HepG2 (cell line): Measurements from ENCODE around the gene HIPK3. TPM values are rescaled to one million over a fixed set of nuclear protein-coding genes. Genes with fewer than 3 reads are reported as not detected.
A peak's percentile ranks its signal among the peaks of the same experiment; 100 is the strongest.

Experiments
- ATAC-seq: fragments of 200-7000 bp; cut with Tn5 transposase; 3 replicates; pipeline ENCODE4 v1.9.1; 2020; ENCODE audit warnings: mild to moderate bottlenecking, moderate library complexity
- BruUV-seq: library from RNA; stranded (reverse); fragments of 400-500 nt; replicated peaks from 2 replicates; lab custom pipeline; 2021; lab: Mats Ljungman, UMichigan
- CTCF ChIA-PET: fragments of 300-600 bp; formaldehyde crosslinking; extraction: SDS; loops from one replicate; lab custom pipeline; 2021; ENCODE audit warnings: low total read pairs, inconsistent platforms, low intra/inter-chr PET ratio; lab: Yijun Ruan, JAX
- POLR2A ChIA-PET: fragments of 350-600 bp; sonication (Branson Sonifier 250); formaldehyde crosslinking; loops from one replicate; lab custom pipeline; 2020; ENCODE audit warnings: antibody characterized with exemption, inconsistent platforms; lab: Yijun Ruan, JAX
- DNase-seq: peaks from one replicate; pipeline ENCODE4 v3.0.0-alpha.2; 2015; ENCODE audit warnings: low spot score
- FAIRE-seq: peaks from 3 replicates; lab custom pipeline; 2011; peaks lifted over from hg19 to GRCh38; lab: Jason Lieb, UNC
- H2AFZ ChIP-seq: one replicate; pipeline ENCODE4 v1.6.1; 2011; ENCODE audit warnings: low read length, inconsistent platforms
- H3K27ac ChIP-seq: fragments of 300-600 bp; 3 replicates; pipeline ENCODE4 v1.8.0; 2011; ENCODE audit warnings: mixed run types, mild to moderate bottlenecking, mixed read lengths, low read length, inconsistent platforms; ENCODE audit not compliant: insufficient read depth; ENCODE audit errors: extremely low read length
- H3K27me3 ChIP-seq, 2 experiments: fragments of 200-600 bp in 1 of 2; 2 replicates in 1 of 2; 3 replicates in 1 of 2; pipeline versions ENCODE4 v1.6.0 to v1.8.0; 2011; ENCODE audit warnings: low read length in 2 of 2, mild to moderate bottlenecking in 2 of 2, moderate library complexity in 2 of 2, inconsistent platforms in 1 of 2; ENCODE audit not compliant: insufficient read depth in 2 of 2, control insufficient read depth in 1 of 2
- H3K36me3 ChIP-seq, 2 experiments: fragments of 200-600 bp in 1 of 2; replicated peaks in 1 of 2; 2 replicates in 1 of 2; 3 replicates in 1 of 2; pipeline versions ENCODE4 v1.5.1 to v1.8.0; 2011; ENCODE audit warnings: low read length in 2 of 2, inconsistent platforms in 1 of 2; ENCODE audit not compliant: insufficient read depth in 2 of 2, control insufficient read depth in 1 of 2
- H3K4me1 ChIP-seq: 2 replicates; pipeline ENCODE4 v1.5.1; 2012; ENCODE audit warnings: low read length, inconsistent platforms; ENCODE audit not compliant: insufficient read depth
- H3K4me2 ChIP-seq: 2 replicates; pipeline ENCODE4 v1.6.0; 2011; ENCODE audit warnings: low read depth, low read length, inconsistent platforms
- H3K4me3 ChIP-seq, 3 experiments: fragments of 200-600 bp in 1 of 3; sonication (generic), shearing (Covaris generic) in 1 of 3; replicated peaks in 1 of 3; 2 replicates each; pipeline ENCODE4 v1.5.1; 2011 to 2016; ENCODE audit warnings: low read length in 3 of 3, inconsistent platforms in 2 of 3, low read depth in 2 of 3, mild to moderate bottlenecking in 2 of 3, control low read depth in 1 of 3, mixed read lengths in 1 of 3; ENCODE audit not compliant: insufficient read depth in 1 of 3
- H3K79me2 ChIP-seq: one replicate; pipeline ENCODE4 v1.6.1; 2011; ENCODE audit warnings: low read length, inconsistent platforms; ENCODE audit not compliant: insufficient read depth
- H3K9ac ChIP-seq: 2 replicates; pipeline ENCODE4 v1.6.0; 2011; ENCODE audit warnings: mild to moderate bottlenecking, low read depth, low read length, inconsistent platforms; ENCODE audit not compliant: insufficient read depth
- H3K9me3 ChIP-seq: 2 replicates; pipeline ENCODE4 v1.5.1; 2012; ENCODE audit warnings: mild to moderate bottlenecking, low read length
- H4K20me1 ChIP-seq: 2 replicates; pipeline ENCODE4 v1.6.0; 2011; ENCODE audit warnings: inconsistent platforms, mild to moderate bottlenecking, low read length, moderate library complexity; ENCODE audit not compliant: insufficient read depth
- ATF7 ChIP-seq, 2 experiments: fragments of 450-650 bp in 1 of 2; sonication (generic) in 1 of 2; formaldehyde crosslinking in 1 of 2; IDR thresholded peaks; 2 replicates each; pipeline versions ENCODE4 v1.4.0 to v1.6.1; 2016 to 2020; ENCODE audit warnings: antibody characterized with exemption in 1 of 2, mild to moderate bottlenecking in 1 of 2, missing genetic modification reagents in 1 of 2
- ELF4 ChIP-seq: sonication (generic); formaldehyde crosslinking; IDR thresholded peaks from 2 replicates; pipeline ENCODE4 v1.5.0; 2020; ENCODE audit warnings: missing genetic modification reagents, mild to moderate bottlenecking, moderate library complexity, borderline replicate concordance
- GLI4 ChIP-seq: sonication (generic); formaldehyde crosslinking; IDR thresholded peaks from 2 replicates; pipeline ENCODE4 v1.5.1; 2020; ENCODE audit warnings: missing genetic modification reagents, mild to moderate bottlenecking, moderate library complexity, borderline replicate concordance
- KDM4B ChIP-seq: sonication (generic); formaldehyde crosslinking; IDR thresholded peaks from 2 replicates; pipeline ENCODE4 v1.4.0; 2020; ENCODE audit warnings: missing genetic modification reagents
- PAF1 ChIP-seq: IDR thresholded peaks from 2 replicates; pipeline ENCODE4 v1.6.1; 2016; ENCODE audit warnings: missing genetic modification reagents, missing compliant biosample characterization
- PCBP1 ChIP-seq: fragments of 200-400 bp; formaldehyde crosslinking; IDR thresholded peaks from 2 replicates; pipeline ENCODE4 v1.6.1; 2017; ENCODE audit warnings: mild to moderate bottlenecking, low read depth, low read length, borderline replicate concordance
- RORA ChIP-seq: sonication (generic); formaldehyde crosslinking; IDR thresholded peaks from 2 replicates; pipeline ENCODE4 v1.5.0; 2020; ENCODE audit warnings: mild to moderate bottlenecking, missing genetic modification reagents, moderate library complexity
- TCF12 ChIP-seq, 2 experiments: fragments of 450-650 bp in 1 of 2; sonication (generic) in 1 of 2; formaldehyde crosslinking in 1 of 2; IDR thresholded peaks; 2 replicates each; pipeline versions ENCODE4 v1.6.1 to v1.8.0; 2017 to 2022; ENCODE audit warnings: antibody characterized with exemption in 1 of 2, mild to moderate bottlenecking in 1 of 2, missing genetic modification reagents in 1 of 2, moderate library complexity in 1 of 2
- TCF7 ChIP-seq: sonication (generic); IDR thresholded peaks from 2 replicates; pipeline ENCODE4 v1.6.1; 2016; ENCODE audit warnings: antibody characterized with exemption, low read depth
- ZNF713 ChIP-seq: sonication (generic); formaldehyde crosslinking; IDR thresholded peaks from 2 replicates; pipeline ENCODE4 v1.4.0; 2020; ENCODE audit warnings: mild to moderate bottlenecking, missing genetic modification reagents
- ZNF737 ChIP-seq: sonication (generic); formaldehyde crosslinking; IDR thresholded peaks from 2 replicates; pipeline ENCODE4 v1.5.0; 2020; ENCODE audit warnings: missing genetic modification reagents, mild to moderate bottlenecking, borderline replicate concordance
- ZSCAN30 ChIP-seq: sonication (generic); formaldehyde crosslinking; IDR thresholded peaks from 2 replicates; pipeline ENCODE4 v1.5.0; 2020; ENCODE audit warnings: mild to moderate bottlenecking, missing genetic modification reagents
- WGBS: methylation state at CpG from one replicate; pipeline ENCODE4 v1.1.6; 2017; ENCODE audit warnings: low lambda C conversion rate; 5-methylcytosine and 5-hydroxymethylcytosine counted together
- in situ Hi-C: cut with HindIII; loops from 2 replicates; pipeline ENCODE4 v1.10.0; 2017; ENCODE audit warnings: low pct_unique_long_range_greater_than_20kb; ENCODE audit not compliant: extremely low pct_ligation_motif_present
- intact Hi-C: fragments of 100-400 bp; cut with micrococcal nuclease; formaldehyde crosslinking; loops from one replicate; pipeline ENCODE4 v1.10.0; 2022; ENCODE audit not compliant: unreplicated experiment
- polyA plus RNA-seq, 8 experiments: library from polyadenylated mRNA; depleted of rRNA in 3 of 8; stranded (reverse) in 7 of 8; unstranded in 1 of 8; fragments of >200 nt; fragmentation: Illumina TruSeq in 4 of 8; extraction: Trizol in 4 of 8; gene quantifications; 2 replicates each; pipeline versions ENCODE4 v1.2.1 to v1.2.3, GENCODE V29; 2011 to 2016; ENCODE audit warnings: low read depth in 4 of 8, missing spikeins in 1 of 8, mixed read lengths in 1 of 8; ENCODE audit not compliant: insufficient read depth in 1 of 8
- total RNA-seq, 5 experiments: library from RNA; depleted of rRNA; stranded (reverse); fragments of >200 nt; fragmentation: Illumina TruSeq; extraction: Trizol; gene quantifications; 2 replicates each; pipeline ENCODE4 v1.2.3, GENCODE V29; 2016; ENCODE audit warnings: low read depth in 1 of 5
- TF ChIP-seq, protein P1 (sequence below): sonication (generic); formaldehyde crosslinking; IDR thresholded peaks from 2 replicates; pipeline ENCODE4 v1.5.0; 2020; ENCODE audit warnings: mild to moderate bottlenecking, missing genetic modification reagents
- TF ChIP-seq, protein P2 (sequence below): sonication (generic); formaldehyde crosslinking; IDR thresholded peaks from 2 replicates; pipeline ENCODE4 v1.5.0; 2020; ENCODE audit warnings: mild to moderate bottlenecking, missing genetic modification reagents

Gene HIPK3
- total and polyA plus RNA-seq, 2 of the 13 experiments (the other 11 are each of a cell fraction or from before 2014, with no cell fraction given) = 20.5 to 44.3 TPM

DNA sequence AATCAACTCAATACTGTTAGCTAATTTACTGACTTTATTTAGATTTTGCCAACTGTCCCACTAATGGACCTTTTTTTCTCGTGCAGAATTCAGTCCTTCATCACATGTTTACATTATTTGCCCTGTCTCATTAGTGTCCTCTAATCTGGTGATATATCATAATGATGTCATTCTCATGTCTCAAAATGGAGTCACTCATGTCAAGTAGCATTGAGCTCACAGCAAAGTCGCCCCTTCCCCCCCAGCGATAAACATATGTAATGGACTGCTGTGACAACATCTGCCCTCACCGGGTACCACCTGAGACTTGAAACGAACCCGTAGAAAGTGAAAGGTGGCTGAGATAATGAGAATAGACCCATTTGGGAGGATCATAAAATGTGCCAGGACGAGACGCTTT is 37.6 kb downstream of the HIPK3 start:
- intact Hi-C loops (no loop called here), in situ Hi-C loops (no loop called here)
- no peaks in the 10 kb centered on the region for H3K9me3 ChIP-seq
- no peak overlapping the region for H3K9ac ChIP-seq
- no peak overlapping the region for H3K27ac ChIP-seq
- DNase-seq = no peak
- H3K79me2 ChIP-seq = peaks cover 30% of the 10 kb centered on the region
- no peaks in the 10 kb centered on the region for H3K4me1 ChIP-seq
- H3K4me3 ChIP-seq = no peak overlapping the region
- FAIRE-seq = no peak
- peak; percentile 63 for TF ChIP-seq ATF7 (IDR thresholded peaks at IDR 0.05)
- TF ChIP-seq ATF7 (CRISPR knock-in tag; IDR thresholded peaks at IDR 0.05) = no peak
- TF ChIP-seq KDM4B = no peak
- TF ChIP-seq, all 625 proteins: peak for 1
- no peaks in the 10 kb centered on the region for H3K27me3 ChIP-seq
- no peak for ATAC-seq
- ChIA-PET CTCF (no interaction called here), POLR2A (no interaction called here)
- H3K4me2 ChIP-seq = no peak overlapping the region
- peaks cover 0 to 3% of the 10 kb centered on the region in 2 experiments; a peak in 2 of 5 replicates for H3K36me3 ChIP-seq
- 98% methylated on average over 7 of the region's 8 CpGs for WGBS
- H4K20me1 ChIP-seq = no peaks in the 10 kb centered on the region
- H2AFZ ChIP-seq = no peak overlapping the region
- no TSS peak for BruUV-seq

DNA sequence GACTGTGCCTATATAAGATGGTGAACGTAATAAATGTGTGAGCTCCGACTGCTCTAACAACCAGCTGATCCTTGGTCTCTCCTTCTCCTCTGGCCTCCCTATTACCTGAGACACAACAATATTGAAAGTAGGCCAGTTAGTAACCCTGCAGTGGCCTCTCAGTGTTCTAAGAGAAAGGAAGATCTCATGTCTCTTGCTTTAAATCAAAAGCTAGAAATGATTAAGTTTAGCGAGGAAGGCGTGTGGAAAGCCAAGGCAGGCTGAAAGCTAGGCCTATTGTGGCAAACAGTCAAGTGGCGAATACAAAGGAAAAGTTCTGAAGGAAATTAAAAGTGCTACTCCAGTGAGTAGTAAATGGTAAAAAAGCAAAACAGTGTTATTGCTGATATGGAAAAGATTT is 39.5 kb downstream of the HIPK3 start:
- 98% methylated on average over 5 of the region's 5 CpGs for whole genome bisulfite sequencing
- no peak overlapping the region for H3K4me2 ChIP-seq
- H3K79me2 ChIP-seq = peaks cover 23% of the 10 kb centered on the region
- no peaks in the 10 kb centered on the region for H3K9me3 ChIP-seq
- H3K4me3 ChIP-seq = no peak overlapping the region
- H2AFZ ChIP-seq = no peak overlapping the region
- in situ Hi-C loops (no loop called here), intact Hi-C loops (no loop called here)
- BruUV-seq = no TSS peak
- no peak overlapping the region for H3K9ac ChIP-seq
- CTCF ChIA-PET = no interaction called here
- no peaks in the 10 kb centered on the region for H3K4me1 ChIP-seq
- H3K27ac ChIP-seq = no peak overlapping the region
- H3K27me3 ChIP-seq = no peaks in the 10 kb centered on the region
- POLR2A ChIA-PET = no interaction called here
- ATAC-seq (no peak), FAIRE-seq (no peak), DNase-seq (no peak)
- no peaks in the 10 kb centered on the region; a peak in 2 of 5 replicates for H3K36me3 ChIP-seq
- H4K20me1 ChIP-seq = 0 out of 2 replicates have a peak, but pooled peaks cover 2% of the 10 kb centered on the region
- TF ChIP-seq GLI4 (CRISPR knock-in tag) (no peak), ZNF737 (CRISPR knock-in tag) (no peak), ZSCAN30 (no peak), RORA (no peak), PAF1 (no peak), ELF4 (no peak), PCBP1 (no peak), ZNF713 (no peak), TCF12 (IDR thresholded peaks at IDR 0.05) (no peak), TCF12 (CRISPR knock-in tag; IDR thresholded peaks at IDR 0.05) (no peak), TCF7 (no peak)
- TF ChIP-seq, protein P1, sequence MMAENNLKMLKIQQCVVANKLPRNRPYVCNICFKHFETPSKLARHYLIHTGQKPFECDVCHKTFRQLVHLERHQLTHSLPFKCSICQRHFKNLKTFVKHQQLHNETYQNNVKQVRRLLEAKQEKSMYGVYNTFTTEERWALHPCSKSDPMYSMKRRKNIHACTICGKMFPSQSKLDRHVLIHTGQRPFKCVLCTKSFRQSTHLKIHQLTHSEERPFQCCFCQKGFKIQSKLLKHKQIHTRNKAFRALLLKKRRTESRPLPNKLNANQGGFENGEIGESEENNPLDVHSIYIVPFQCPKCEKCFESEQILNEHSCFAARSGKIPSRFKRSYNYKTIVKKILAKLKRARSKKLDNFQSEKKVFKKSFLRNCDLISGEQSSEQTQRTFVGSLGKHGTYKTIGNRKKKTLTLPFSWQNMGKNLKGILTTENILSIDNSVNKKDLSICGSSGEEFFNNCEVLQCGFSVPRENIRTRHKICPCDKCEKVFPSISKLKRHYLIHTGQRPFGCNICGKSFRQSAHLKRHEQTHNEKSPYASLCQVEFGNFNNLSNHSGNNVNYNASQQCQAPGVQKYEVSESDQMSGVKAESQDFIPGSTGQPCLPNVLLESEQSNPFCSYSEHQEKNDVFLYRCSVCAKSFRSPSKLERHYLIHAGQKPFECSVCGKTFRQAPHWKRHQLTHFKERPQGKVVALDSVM = no peak
- TF ChIP-seq, protein P2, sequence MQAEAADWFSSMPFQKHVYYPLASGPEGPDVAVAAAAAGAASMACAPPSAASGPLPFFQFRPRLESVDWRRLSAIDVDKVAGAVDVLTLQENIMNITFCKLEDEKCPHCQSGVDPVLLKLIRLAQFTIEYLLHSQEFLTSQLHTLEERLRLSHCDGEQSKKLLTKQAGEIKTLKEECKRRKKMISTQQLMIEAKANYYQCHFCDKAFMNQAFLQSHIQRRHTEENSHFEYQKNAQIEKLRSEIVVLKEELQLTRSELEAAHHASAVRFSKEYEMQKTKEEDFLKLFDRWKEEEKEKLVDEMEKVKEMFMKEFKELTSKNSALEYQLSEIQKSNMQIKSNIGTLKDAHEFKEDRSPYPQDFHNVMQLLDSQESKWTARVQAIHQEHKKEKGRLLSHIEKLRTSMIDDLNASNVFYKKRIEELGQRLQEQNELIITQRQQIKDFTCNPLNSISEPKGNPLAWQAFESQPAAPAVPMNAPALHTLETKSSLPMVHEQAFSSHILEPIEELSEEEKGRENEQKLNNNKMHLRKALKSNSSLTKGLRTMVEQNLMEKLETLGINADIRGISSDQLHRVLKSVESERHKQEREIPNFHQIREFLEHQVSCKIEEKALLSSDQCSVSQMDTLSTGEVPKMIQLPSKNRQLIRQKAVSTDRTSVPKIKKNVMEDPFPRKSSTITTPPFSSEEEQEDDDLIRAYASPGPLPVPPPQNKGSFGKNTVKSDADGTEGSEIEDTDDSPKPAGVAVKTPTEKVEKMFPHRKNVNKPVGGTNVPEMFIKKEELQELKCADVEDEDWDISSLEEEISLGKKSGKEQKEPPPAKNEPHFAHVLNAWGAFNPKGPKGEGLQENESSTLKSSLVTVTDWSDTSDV = no peak
